Left lung (tissue), 10 donors: Measurements from ENCODE around the gene RFTN1. TPM values are rescaled to one million over a fixed set of nuclear protein-coding genes. Genes with fewer than 3 reads are reported as not detected.

Source experiments
- ATAC-seq: fragments of 200-7000 bp; cut with Tn5 transposase; one replicate; pipeline ENCODE4 v1.9.1; 2020; ENCODE audit warnings: moderate library complexity
- DNase-seq, 4 donors: peaks; one replicate each; pipeline ENCODE4 v3.0.0-alpha.2; 2013 to 2020
- H3K27ac ChIP-seq, 2 donors: fragments of 200-600 bp; sonication (generic) in 1 of 2; one replicate each; pipeline versions ENCODE4 v1.5.0 to v1.8.0; 2020 to 2021
- H3K27me3 ChIP-seq, 2 donors: fragments of 200-600 bp; sonication (generic) in 1 of 2; one replicate each; pipeline versions ENCODE4 v1.5.0 to v1.8.0; 2020 to 2021
- H3K36me3 ChIP-seq, 2 donors: fragments of 200-600 bp; sonication (generic) in 1 of 2; one replicate each; pipeline versions ENCODE4 v1.5.0 to v1.8.0; 2020 to 2021
- H3K4me1 ChIP-seq, 2 donors: fragments of 200-600 bp; one replicate each; pipeline ENCODE4 v1.8.0; 2021
- H3K4me3 ChIP-seq, 2 donors: fragments of 200-600 bp; sonication (generic) in 1 of 2; one replicate each; pipeline versions ENCODE4 v1.5.0 to v1.8.0; 2020 to 2021; ENCODE audit warnings: mild to moderate bottlenecking in 1 of 2
- H3K9me3 ChIP-seq, 2 donors: fragments of 200-600 bp; sonication (generic) in 1 of 2; one replicate each; pipeline versions ENCODE4 v1.5.0 to v1.8.0; 2020 to 2021
- intact Hi-C, 2 donors: fragments of 100-400 bp; cut with DNase I; formaldehyde crosslinking; loops; one replicate each; pipeline versions ENCODE4 v1.11.2 to v1.14.2; 2022
- polyA plus RNA-seq, 6 donors: library from polyadenylated mRNA; unstranded; fragments of 120-200 nt; gene quantifications; one replicate each; pipeline ENCODE4 v1.2.1, GENCODE V29; 2013; ENCODE audit not compliant: insufficient read length in 6 of 6
- total RNA-seq, 2 donors: library from RNA; stranded (reverse); fragmentation: NEBNext Ultra II Directional; extraction: Animal tissue kit (Norgen Biotek cat#: 25700); gene quantifications; one replicate each; pipeline ENCODE4 v1.2.1, GENCODE V29; 2021
- TF ChIP-seq, protein P1 (sequence below), 2 donors: fragments of 200-600 bp; sonication (generic) in 1 of 2; IDR thresholded peaks; one replicate each; pipeline versions ENCODE4 v1.5.0 to v1.8.0; 2021; ENCODE audit warnings: antibody characterized with exemption in 2 of 2
- donor health status: DM: no; HTN: yes; CAD: no.
- donor health status: DM: no; HTN: no; CAD: no.

The RFTN1 gene
- total and polyA plus RNA-seq, 8 donors, result 47.2 to 85.1 (median 67.6) TPM

GRCh38 chr3:16349986-16350596 lies 163.4 kb downstream of the RFTN1 start:
- ATAC-seq, result peak; percentile 12

DNA sequence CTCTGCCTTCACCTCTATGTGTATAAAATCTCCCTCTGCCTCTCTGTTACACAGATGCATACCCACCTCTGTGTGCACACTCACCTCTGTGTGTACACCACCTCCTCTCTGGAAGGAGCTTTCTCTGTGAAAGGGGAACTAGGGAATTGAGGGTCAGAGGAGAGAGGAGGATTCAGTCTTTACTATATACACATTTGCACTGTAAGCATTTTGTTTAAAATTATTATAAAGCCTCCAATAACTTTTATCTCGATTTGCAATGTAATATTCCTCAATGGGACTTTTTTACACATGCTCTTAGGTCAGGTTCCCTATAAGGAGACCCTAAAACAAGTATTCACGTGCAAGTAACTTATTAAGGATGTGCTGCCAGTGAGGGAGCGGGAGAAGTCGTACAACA lies 166.0 kb downstream of the RFTN1 start:
- Histone ChIP-seq H3K9me3 (no peaks in the 10 kb centered on the region), H3K36me3 (peaks cover 0 to 34% of the 10 kb centered on the region in 2 donors), H3K27ac (no peak overlapping the region), H3K27me3 (no peaks in the 10 kb centered on the region), H3K4me1 (no peaks in the 10 kb centered on the region), H3K4me3 (no peak overlapping the region)
- TF ChIP-seq, protein P1, sequence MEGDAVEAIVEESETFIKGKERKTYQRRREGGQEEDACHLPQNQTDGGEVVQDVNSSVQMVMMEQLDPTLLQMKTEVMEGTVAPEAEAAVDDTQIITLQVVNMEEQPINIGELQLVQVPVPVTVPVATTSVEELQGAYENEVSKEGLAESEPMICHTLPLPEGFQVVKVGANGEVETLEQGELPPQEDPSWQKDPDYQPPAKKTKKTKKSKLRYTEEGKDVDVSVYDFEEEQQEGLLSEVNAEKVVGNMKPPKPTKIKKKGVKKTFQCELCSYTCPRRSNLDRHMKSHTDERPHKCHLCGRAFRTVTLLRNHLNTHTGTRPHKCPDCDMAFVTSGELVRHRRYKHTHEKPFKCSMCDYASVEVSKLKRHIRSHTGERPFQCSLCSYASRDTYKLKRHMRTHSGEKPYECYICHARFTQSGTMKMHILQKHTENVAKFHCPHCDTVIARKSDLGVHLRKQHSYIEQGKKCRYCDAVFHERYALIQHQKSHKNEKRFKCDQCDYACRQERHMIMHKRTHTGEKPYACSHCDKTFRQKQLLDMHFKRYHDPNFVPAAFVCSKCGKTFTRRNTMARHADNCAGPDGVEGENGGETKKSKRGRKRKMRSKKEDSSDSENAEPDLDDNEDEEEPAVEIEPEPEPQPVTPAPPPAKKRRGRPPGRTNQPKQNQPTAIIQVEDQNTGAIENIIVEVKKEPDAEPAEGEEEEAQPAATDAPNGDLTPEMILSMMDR (IDR thresholded peaks at IDR 0.05), result no peak
- ATAC-seq, result no peak
- intact Hi-C loops, result no loop called here
- DNase-seq, result no peak

More at GRCh38 chr3:16349986-16350596, 163.4 kb downstream of the RFTN1 start:
- no peaks in the 10 kb centered on the region for H3K4me1 ChIP-seq
- H3K4me3 ChIP-seq, result no peak overlapping the region
- H3K9me3 ChIP-seq, result no peaks in the 10 kb centered on the region
- no peak for DNase-seq
- H3K36me3 ChIP-seq, result peaks cover 0 to 34% of the 10 kb centered on the region in 2 donors
- H3K27me3 ChIP-seq, result no peaks in the 10 kb centered on the region
- TF ChIP-seq, protein P1 (IDR thresholded peaks at IDR 0.05), result no peak
- intact Hi-C loops, result no loop called here
- no peak overlapping the region for H3K27ac ChIP-seq

- no peaks in the 10 kb centered on the region for H3K4me1 ChIP-seq
- ATAC-seq (no peak), DNase-seq (no peak)
- no peaks in the 10 kb centered on the region for H3K27me3 ChIP-seq
- intact Hi-C loops, result no loop called here
- no peaks in the 10 kb centered on the region for H3K9me3 ChIP-seq
- H3K27ac ChIP-seq, result no peak overlapping the region
- peaks cover 0 to 34% of the 10 kb centered on the region in 2 donors for H3K36me3 ChIP-seq
- H3K4me3 ChIP-seq, result no peak overlapping the region
- TF ChIP-seq, protein P1 (IDR thresholded peaks at IDR 0.05), result no peak
Measured at GRCh38 chr3:16346413-16347081, 167.0 kb downstream of the RFTN1 start.

DNA sequence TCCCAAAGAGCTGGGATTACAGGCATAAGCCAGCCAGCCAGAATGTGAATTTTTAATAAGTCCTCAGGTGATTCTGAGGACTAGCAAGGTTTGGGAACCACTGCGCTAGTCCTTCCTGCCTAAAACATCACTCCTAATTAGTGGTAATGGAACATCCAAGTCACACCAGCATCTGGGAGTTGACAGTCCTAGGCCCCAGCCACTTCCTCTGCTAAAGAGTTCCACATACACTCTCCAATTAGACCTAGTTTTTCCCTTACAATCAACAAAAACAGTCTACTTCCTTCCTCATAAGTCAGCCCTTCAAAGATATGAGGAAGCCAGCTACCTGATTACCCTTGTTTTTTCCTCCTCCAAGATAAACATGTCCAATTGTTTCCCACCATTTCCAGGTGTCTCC lies 170.4 kb downstream of the RFTN1 start:
- no peak for DNase-seq
- Histone ChIP-seq H3K4me1 (peaks cover 4 to 9% of the 10 kb centered on the region in 2 donors), H3K4me3 (no peak overlapping the region), H3K36me3 (peaks cover 0 to 7% of the 10 kb centered on the region in 2 donors), H3K27me3 (no peaks in the 10 kb centered on the region), H3K27ac (no peak overlapping the region), H3K9me3 (no peaks in the 10 kb centered on the region)
- no peak for ATAC-seq
- intact Hi-C loops, result no loop called here
- TF ChIP-seq, protein P1 (IDR thresholded peaks at IDR 0.05), result no peak

- Histone ChIP-seq H3K27me3 (no peaks in the 10 kb centered on the region), H3K27ac (peak overlapping the region in 1 of 2 donors; percentile 64), H3K4me1 (peaks cover 4 to 17% of the 10 kb centered on the region in 2 donors), H3K36me3 (peaks cover 0 to 27% of the 10 kb centered on the region in 2 donors), H3K9me3 (no peaks in the 10 kb centered on the region), H3K4me3 (no peak overlapping the region)
- peak; percentile 75 for ATAC-seq
- DNase-seq, result peak in 1 of 4 donors; percentile 42
- TF ChIP-seq, protein P1 (IDR thresholded peaks at IDR 0.05), result no peak
- intact Hi-C loops, result no loop called here
Measured at GRCh38 chr3:16338999-16339398, 174.5 kb downstream of the RFTN1 start.
